ENCODE data around the gene NRXN3. TPM values are rescaled to one million over a fixed set of nuclear protein-coding genes. Genes with fewer than 3 reads are reported as not detected.

The NRXN3 gene
- total RNA-seq, 1 donor from 2014 or later = 5.9 TPM

GRCh38 chr14:78220273-78220672 lies 50.1 kb downstream of the NRXN3 start:
- Histone ChIP-seq H3K9ac (no peak overlapping the region), H4K20me1 (ENCODE audit: low read depth) (no peaks in the 10 kb centered on the region), H3K36me3 (no peaks in the 10 kb centered on the region), H3K4me2 (no peak overlapping the region), H3K79me2 (ENCODE audit: low read depth) (no peaks in the 10 kb centered on the region), H2AFZ (replicated peaks) (no peak overlapping the region), H3K4me1 (peaks cover 15% of the 10 kb centered on the region), H3F3A (ENCODE audit: low read depth) (peaks cover 18% of the 10 kb centered on the region), H3K4me3 (no peak overlapping the region), H3K9me3 (ENCODE audit: low read depth) (no peaks in the 10 kb centered on the region), H3K27ac (no peak overlapping the region), H3K27me3 (no peaks in the 10 kb centered on the region)
- H3K27ac Mint-ChIP-seq = no peak overlapping the region
- peaks cover 2% of the 10 kb centered on the region for H3K27me3 Mint-ChIP-seq (ENCODE audit: insufficient read depth, low read depth)
- H3K4me3 Mint-ChIP-seq = no peak overlapping the region
- no peaks in the 10 kb centered on the region for H3K36me3 Mint-ChIP-seq
- no peaks in the 10 kb centered on the region for H3K9me3 Mint-ChIP-seq
- peaks cover 3% of the 10 kb centered on the region for H3K4me1 Mint-ChIP-seq
- no peak for DNase-seq (ENCODE audit: low spot score)
- no peak for TF ChIP-seq EZH2phosphoT487 (IDR thresholded peaks at IDR 0.05)
- no peak for TF ChIP-seq EZH2 (IDR thresholded peaks at IDR 0.05)
- no peak for TF ChIP-seq CTCF (IDR thresholded peaks at IDR 0.05)

- H3K4me3 Mint-ChIP-seq = no peak overlapping the region
- Histone ChIP-seq H3K4me2 (no peak overlapping the region), H3K9ac (no peak overlapping the region), H3K27ac (no peak overlapping the region), H3F3A (ENCODE audit: low read depth) (peaks cover 15% of the 10 kb centered on the region), H3K36me3 (no peaks in the 10 kb centered on the region), H4K20me1 (ENCODE audit: low read depth) (no peaks in the 10 kb centered on the region), H2AFZ (replicated peaks) (no peak overlapping the region), H3K4me1 (peaks cover 9% of the 10 kb centered on the region), H3K27me3 (no peaks in the 10 kb centered on the region), H3K9me3 (ENCODE audit: low read depth) (no peaks in the 10 kb centered on the region), H3K4me3 (no peak overlapping the region), H3K79me2 (ENCODE audit: low read depth) (no peaks in the 10 kb centered on the region)
- peaks cover 2% of the 10 kb centered on the region for H3K27me3 Mint-ChIP-seq (ENCODE audit: insufficient read depth, low read depth)
- no peaks in the 10 kb centered on the region for H3K9me3 Mint-ChIP-seq
- H3K4me1 Mint-ChIP-seq = peaks cover 3% of the 10 kb centered on the region
- DNase-seq (ENCODE audit: low spot score) = no peak
- H3K36me3 Mint-ChIP-seq = no peaks in the 10 kb centered on the region
- H3K27ac Mint-ChIP-seq = no peak overlapping the region
- TF ChIP-seq CTCF (IDR thresholded peaks at IDR 0.05) (no peak), EZH2 (IDR thresholded peaks at IDR 0.05) (no peak), EZH2phosphoT487 (IDR thresholded peaks at IDR 0.05) (no peak)
Measured at GRCh38 chr14:78222746-78223145, 52.6 kb downstream of the NRXN3 start.

- H3K79me2 ChIP-seq (ENCODE audit: low read depth) = no peaks in the 10 kb centered on the region
- Mint-ChIP-seq H3K36me3 (no peaks in the 10 kb centered on the region), H3K4me3 (no peak overlapping the region), H3K27me3 (ENCODE audit: insufficient read depth, low read depth) (peaks cover 7% of the 10 kb centered on the region), H3K4me1 (peaks cover 2% of the 10 kb centered on the region), H3K9me3 (no peaks in the 10 kb centered on the region), H3K27ac (no peak overlapping the region)
- H3F3A ChIP-seq (ENCODE audit: low read depth) = no peaks in the 10 kb centered on the region
- no peak overlapping the region for H3K27ac ChIP-seq
- H3K4me1 ChIP-seq = peaks cover 5% of the 10 kb centered on the region
- no peaks in the 10 kb centered on the region for H3K9me3 ChIP-seq (ENCODE audit: low read depth)
- no peak overlapping the region for H3K9ac ChIP-seq
- H4K20me1 ChIP-seq (ENCODE audit: low read depth) = no peaks in the 10 kb centered on the region
- H3K27me3 ChIP-seq = no peaks in the 10 kb centered on the region
- no peak overlapping the region for H2AFZ ChIP-seq (replicated peaks)
- H3K4me3 ChIP-seq = no peak overlapping the region
- H3K4me2 ChIP-seq = no peak overlapping the region
- TF ChIP-seq CTCF (IDR thresholded peaks at IDR 0.05) (peak; percentile 19), EZH2phosphoT487 (IDR thresholded peaks at IDR 0.05) (no peak)
- H3K36me3 ChIP-seq = no peaks in the 10 kb centered on the region
- no peak for DNase-seq (ENCODE audit: low spot score)
Measured at GRCh38 chr14:78227248-78228077, 57.3 kb downstream of the NRXN3 start.
